GM19238 (cell line): Measurements from ENCODE around the gene FZD8.
"Not testable (repeated sequence)": the region's sequence is repeated elsewhere in the genome, so short reads cannot be mapped to it uniquely, and the experiment has no call there.

ENCODE experiments used
- DNase-seq: peaks from one replicate; pipeline ENCODE4 v3.0.0; 2011; ENCODE audit warnings: low spot score; ENCODE audit not compliant: insufficient read length

Gene FZD8

GRCh38 chr10:35642035-35642792 is at the start of gene FZD8:
TSS of gene FZD8 (minus strand) at chr10:35642296. CDS start at chr10:35641429, 867 bp downstream.
- DNase-seq: peak; percentile 72

- no peak for DNase-seq
These were observed 49.6 kb upstream of the FZD8 start for GRCh38 chr10:35691522-35692236.

- no peak for DNase-seq
These were observed 48.4 kb upstream of the FZD8 start for GRCh38 chr10:35690534-35690933.

GRCh38 chr10:35685858-35686257 is 43.8 kb upstream of the FZD8 start:
- not testable (repeated sequence) for DNase-seq

GRCh38 chr10:35685402-35685801 is 43.3 kb upstream of the FZD8 start:
- DNase-seq: no peak

- DNase-seq: no peak
These were observed 42.5 kb upstream of the FZD8 start for GRCh38 chr10:35684586-35684985.

- DNase-seq: no peak
These were observed 33.8 kb upstream of the FZD8 start for GRCh38 chr10:35675846-35676245.

GRCh38 chr10:35674843-35675242 is 32.7 kb upstream of the FZD8 start:
- no peak for DNase-seq

- DNase-seq: no peak
These were observed 27.0 kb upstream of the FZD8 start for GRCh38 chr10:35668865-35669650.

GRCh38 chr10:35667971-35668370 is 25.9 kb upstream of the FZD8 start:
- no peak for DNase-seq

- DNase-seq: no peak
These were observed 25.3 kb upstream of the FZD8 start for GRCh38 chr10:35667270-35667889.

GRCh38 chr10:35661236-35661635 is 19.1 kb upstream of the FZD8 start:
- DNase-seq: no peak

- DNase-seq: no peak
These were observed 17.4 kb upstream of the FZD8 start for GRCh38 chr10:35659456-35659855.

GRCh38 chr10:35657621-35658020 is 15.5 kb upstream of the FZD8 start:
- DNase-seq: no peak

GRCh38 chr10:35652824-35653223 is 10.7 kb upstream of the FZD8 start:
- no peak for DNase-seq

- no peak for DNase-seq
These were observed 8.8 kb upstream of the FZD8 start for GRCh38 chr10:35650894-35651293.

GRCh38 chr10:35644050-35644950 is 2.2 kb upstream of the FZD8 start:
- no peak for DNase-seq

- DNase-seq: no peak
These were observed 1.3 kb upstream of the FZD8 start for GRCh38 chr10:35643151-35644049.

GRCh38 chr10:35642793-35643114 is 658 bp upstream of the FZD8 start:
- DNase-seq: no peak

- DNase-seq: peak; percentile 22
These were observed 441 bp downstream of the FZD8 start for GRCh38 chr10:35641676-35642034.
